Measurements from ENCODE around the gene HOGA1.

GRCh38 chr10:97570789-97571471 is 13.3 kb upstream of the HOGA1 start:
- TF ChIP-seq CTCF (IDR thresholded peaks at IDR 0.05) (no peak), POLR2AphosphoS5 (IDR thresholded peaks at IDR 0.05) (no peak), EP300 (IDR thresholded peaks at IDR 0.05) (no peak)
